Peyer's patch (tissue), 4 donors: ENCODE results near the gene COPA. TPM values are rescaled to one million over a fixed set of nuclear protein-coding genes. Genes with fewer than 3 reads are reported as not detected.
A peak's percentile ranks its signal among the peaks of the same experiment; 100 is the strongest.
"Not testable (repeated sequence)": the region's sequence is repeated elsewhere in the genome, so short reads cannot be mapped to it uniquely, and the experiment has no call there.

Experiments
- DNase-seq, 3 donors: peaks; one replicate each; pipeline ENCODE4 v3.0.0-alpha.2; 2017 to 2019
- H3K27ac ChIP-seq, 4 donors: fragments of 200-600 bp; sonication (generic); one replicate each; pipeline ENCODE4 v1.5.1; 2016 to 2019
- H3K27me3 ChIP-seq, 2 donors: fragments of 200-600 bp; sonication (generic); one replicate each; pipeline ENCODE4 v1.5.1; 2019
- H3K36me3 ChIP-seq, 3 donors: fragments of 200-600 bp; sonication (generic); one replicate each; pipeline ENCODE4 v1.5.1; 2016 to 2019
- H3K4me1 ChIP-seq, 4 donors: fragments of 200-600 bp; sonication (generic); one replicate each; pipeline ENCODE4 v1.5.1; 2016 to 2019
- H3K4me3 ChIP-seq, 4 donors: fragments of 200-600 bp; sonication (generic); 1 replicate in 3 of 4; 2 replicates in 1 of 4; pipeline ENCODE4 v1.5.1; 2016 to 2019; ENCODE audit warnings: mild to moderate bottlenecking in 1 of 4
- H3K9me3 ChIP-seq, 4 donors: fragments of 200-600 bp; sonication (generic); one replicate each; pipeline ENCODE4 v1.5.1; 2016 to 2019; ENCODE audit warnings: mild to moderate bottlenecking in 1 of 4
- CTCF ChIP-seq, 6 experiments: fragments of 450-650 bp in 4 of 6; fragments of 200-600 bp in 2 of 6; sonication (generic) in 1 of 6; IDR thresholded peaks; one replicate each; pipeline ENCODE4 v1.5.1; 2017 to 2019; ENCODE audit warnings: antibody characterized with exemption in 6 of 6, mild to moderate bottlenecking in 3 of 6, moderate library complexity in 1 of 6
- POLR2A ChIP-seq, 2 donors: fragments of 450-650 bp; IDR thresholded peaks; one replicate each; pipeline ENCODE4 v1.5.1; 2017; ENCODE audit warnings: antibody characterized with exemption in 2 of 2, mild to moderate bottlenecking in 2 of 2, moderate library complexity in 2 of 2
- total RNA-seq, 4 donors: library from RNA; depleted of rRNA; stranded (reverse); fragments of >200 nt; gene quantifications; one replicate each; pipeline ENCODE4 v1.1.0, GENCODE V29; 2016

The COPA gene
- total RNA-seq, 4 donors from 2014 or later = 109 to 173 (median 138) TPM

GRCh38 chr1:160293020-160293968 is 49.8 kb downstream of the COPA start:
- no peak overlapping the region for H3K27ac ChIP-seq
- peaks cover 0 to 96% (median 12%) of the 10 kb centered on the region in 3 donors for H3K36me3 ChIP-seq
- no peak overlapping the region for H3K4me3 ChIP-seq
- TF ChIP-seq CTCF (IDR thresholded peaks at IDR 0.05) = no peak
- TF ChIP-seq POLR2A (IDR thresholded peaks at IDR 0.05) = no peak
- H3K4me1 ChIP-seq = no peaks in the 10 kb centered on the region
- H3K27me3 ChIP-seq = no peaks in the 10 kb centered on the region
- DNase-seq = no peak
- H3K9me3 ChIP-seq = no peaks in the 10 kb centered on the region

- Histone ChIP-seq H3K27me3 (no peaks in the 10 kb centered on the region), H3K9me3 (no peaks in the 10 kb centered on the region), H3K36me3 (peaks cover 0 to 78% (median 12%) of the 10 kb centered on the region in 3 donors), H3K4me3 (no peak overlapping the region), H3K4me1 (no peaks in the 10 kb centered on the region), H3K27ac (no peak overlapping the region)
- DNase-seq = peak; percentile 55 to 86 (median 68)
- no peak for TF ChIP-seq POLR2A (IDR thresholded peaks at IDR 0.05)
- TF ChIP-seq CTCF (IDR thresholded peaks at IDR 0.05) = peak; percentile 60 to 84 (median 80)
Measured at GRCh38 chr1:160291248-160292220, 51.5 kb downstream of the COPA start.

GRCh38 chr1:160287769-160288168 is 55.3 kb downstream of the COPA start:
- H3K36me3 ChIP-seq = peaks cover 0 to 46% (median 0%) of the 10 kb centered on the region in 3 donors
- H3K27me3 ChIP-seq, H3K27ac ChIP-seq, DNase-seq, H3K9me3 ChIP-seq, H3K4me3 ChIP-seq: not testable (repeated sequence)
- peaks cover 0 to 13% (median 7%) of the 10 kb centered on the region in 4 donors for H3K4me1 ChIP-seq

- TF ChIP-seq CTCF (IDR thresholded peaks at IDR 0.05) (no peak), POLR2A (IDR thresholded peaks at IDR 0.05) (no peak)
- no peaks in the 10 kb centered on the region for H3K27me3 ChIP-seq
- H3K4me3 ChIP-seq = peak overlapping the region in 3 of 4 donors; percentile 71 to 76 (median 71)
- H3K27ac ChIP-seq = no peak overlapping the region
- H3K36me3 ChIP-seq = peaks cover 0 to 46% (median 0%) of the 10 kb centered on the region in 3 donors
- no peaks in the 10 kb centered on the region for H3K9me3 ChIP-seq
- DNase-seq = no peak
- peaks cover 0 to 13% (median 7%) of the 10 kb centered on the region in 4 donors for H3K4me1 ChIP-seq
Measured at GRCh38 chr1:160285506-160285905, 57.5 kb downstream of the COPA start.

GRCh38 chr1:160284782-160285344 is 58.2 kb downstream of the COPA start, which contains the start of gene PEX19:
Gene PEX19, minus strand, starts transcription at chr1:160285133. Its CDS starts 9 bp downstream, at chr1:160285124.
- peak; percentile 92 to 97 (median 95) for DNase-seq
- peaks cover 0 to 46% (median 0%) of the 10 kb centered on the region in 3 donors for H3K36me3 ChIP-seq

More at GRCh38 chr1:160284782-160285344, 58.2 kb downstream of the COPA start, which contains the start of gene PEX19:
- Histone ChIP-seq H3K4me3 (peak within 1 kb of the TSS; percentile 67 to 76 (median 71)), H3K9me3 (no peaks in the 10 kb centered on the region), H3K27ac (peak within 1 kb of the TSS; percentile 71 to 78 (median 75)), H3K4me1 (peaks cover 0 to 13% (median 7%) of the 10 kb centered on the region in 4 donors), H3K27me3 (no peaks in the 10 kb centered on the region)
- no peak for TF ChIP-seq CTCF (IDR thresholded peaks at IDR 0.05)
- TF ChIP-seq POLR2A (IDR thresholded peaks at IDR 0.05) = peak; percentile 61 to 66
